Activated CD8-positive, alpha-beta memory T cell treated with anti-CD3 and anti-CD28 coated beads for 1 hour (primary cell): ENCODE results near the gene C1QC.

ENCODE experiments used
- DNase-seq, 2 donors: peaks; one replicate each; pipeline ENCODE4 v3.0.0-alpha.2; 2020; ENCODE audit warnings: low read depth in 1 of 2; ENCODE audit errors: extremely low read depth in 1 of 2

Gene C1QC

GRCh38 chr1:22643381-22643780, at the start of gene C1QC:
C1QC (plus strand) TSS chr1:22643633; CDS start chr1:22644024, 391 bp downstream.
- no peak for DNase-seq

- DNase-seq, result no peak
These were observed 49.0 kb upstream of the C1QC start for GRCh38 chr1:22594396-22594795.

- DNase-seq, result no peak
These were observed 48.3 kb upstream of the C1QC start for GRCh38 chr1:22595108-22595507.

GRCh38 chr1:22597301-22597965, 46.0 kb upstream of the C1QC start:
- no peak for DNase-seq

- no peak for DNase-seq
These were observed 45.4 kb upstream of the C1QC start for GRCh38 chr1:22597996-22598395.

- DNase-seq, result no peak
These were observed 44.7 kb upstream of the C1QC start for GRCh38 chr1:22598736-22599135.

- DNase-seq, result no peak
These were observed 43.2 kb upstream of the C1QC start for GRCh38 chr1:22600071-22600816.

GRCh38 chr1:22600817-22601605, 42.4 kb upstream of the C1QC start:
- no peak for DNase-seq

- no peak for DNase-seq
These were observed 41.8 kb upstream of the C1QC start for GRCh38 chr1:22601610-22602009.

GRCh38 chr1:22602060-22602740, 41.2 kb upstream of the C1QC start:
- DNase-seq, result no peak

GRCh38 chr1:22606161-22606560, 37.3 kb upstream of the C1QC start:
- no peak for DNase-seq

- DNase-seq, result no peak
These were observed 36.3 kb upstream of the C1QC start for GRCh38 chr1:22607154-22607553.

- no peak for DNase-seq
These were observed 35.1 kb upstream of the C1QC start for GRCh38 chr1:22608361-22608760.

- no peak for DNase-seq
These were observed 34.1 kb upstream of the C1QC start for GRCh38 chr1:22609291-22609690.

GRCh38 chr1:22611530-22611947, 31.9 kb upstream of the C1QC start:
- no peak for DNase-seq

GRCh38 chr1:22612671-22613571, 30.5 kb upstream of the C1QC start:
- DNase-seq, result no peak

GRCh38 chr1:22613572-22613918, 29.9 kb upstream of the C1QC start:
- DNase-seq, result no peak

- no peak for DNase-seq
These were observed 29.5 kb upstream of the C1QC start for GRCh38 chr1:22613951-22614350.

GRCh38 chr1:22615886-22616285, 27.5 kb upstream of the C1QC start:
- DNase-seq, result no peak

- DNase-seq, result no peak
These were observed 26.9 kb upstream of the C1QC start for GRCh38 chr1:22616571-22616970.
